Heart left ventricle (tissue), 13 donors: ENCODE data around the gene THADA.

Experiments used
- POLR2A ChIP-seq, 2 donors: fragments of 450-650 bp; IDR thresholded peaks; one replicate each; pipeline ENCODE4 v1.6.1; 2017; ENCODE audit warnings: antibody characterized with exemption in 2 of 2, mild to moderate bottlenecking in 2 of 2, moderate library complexity in 2 of 2
- TF ChIP-seq, protein P1 (sequence below), 12 donors: fragments of 200-600 bp; sonication (generic) in 4 of 12; IDR thresholded peaks; one replicate each; pipeline versions ENCODE4 v1.5.0 to v1.8.0; 2018 to 2022; ENCODE audit warnings: antibody characterized with exemption in 12 of 12, mild to moderate bottlenecking in 5 of 12
- donor health status: ischemic (EF 13 %, LVEDD 7.1; RV severe dilation, severe dysfunction).
- donor health status: DM: no; HTN: yes; CAD: no.
- donor health status: DM: no; HTN: no; CAD: no.
- donor health status: ischemic (EF 25% LVEDD 6.9; RV normal size, moderate dysfunction).
- donor health status: ischemic (EF 25% LVEDD 5.7; RV mildly dilated, moderate dysfunction).
- donor health status: ischemic (EF 35%, LVEDD 5.7; RV mildly dilated, moderate dysfunction).
- donor health status: nonischemic (EF 11% LVEDD 7.7; RV severe dilation, severe dysfunction).
- donor health status: DM: yes; HTN: yes; CAD: no.
- donor health status: PGD.
- donor health status: ischemic (EF 29% LVEDD 5.4; RV normal size, mild dysfunction).
- donor health status: nonischemic (EF 23%, LVEDD 6.1; RV moderate dilation, normal function).

DNA sequence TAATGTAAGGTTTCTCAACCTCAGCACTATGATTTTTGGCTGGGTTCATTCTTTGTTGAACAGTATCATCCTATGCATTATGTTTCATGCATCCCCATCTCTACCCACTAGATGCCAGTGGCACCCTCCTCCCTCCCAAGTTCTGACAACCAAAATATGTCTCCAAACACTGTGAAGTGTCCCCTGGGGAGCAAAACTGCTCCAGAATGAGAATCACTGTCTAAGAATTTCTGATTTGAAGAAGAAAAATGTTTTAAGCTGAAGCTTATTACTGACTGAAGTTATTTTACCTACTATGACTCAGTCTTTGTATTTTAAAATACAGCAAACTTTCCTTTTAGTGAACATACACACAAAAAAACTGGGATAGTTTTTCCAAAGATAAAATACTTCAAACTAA lies 3.4 kb downstream of the THADA start:
- TF ChIP-seq, protein P1, sequence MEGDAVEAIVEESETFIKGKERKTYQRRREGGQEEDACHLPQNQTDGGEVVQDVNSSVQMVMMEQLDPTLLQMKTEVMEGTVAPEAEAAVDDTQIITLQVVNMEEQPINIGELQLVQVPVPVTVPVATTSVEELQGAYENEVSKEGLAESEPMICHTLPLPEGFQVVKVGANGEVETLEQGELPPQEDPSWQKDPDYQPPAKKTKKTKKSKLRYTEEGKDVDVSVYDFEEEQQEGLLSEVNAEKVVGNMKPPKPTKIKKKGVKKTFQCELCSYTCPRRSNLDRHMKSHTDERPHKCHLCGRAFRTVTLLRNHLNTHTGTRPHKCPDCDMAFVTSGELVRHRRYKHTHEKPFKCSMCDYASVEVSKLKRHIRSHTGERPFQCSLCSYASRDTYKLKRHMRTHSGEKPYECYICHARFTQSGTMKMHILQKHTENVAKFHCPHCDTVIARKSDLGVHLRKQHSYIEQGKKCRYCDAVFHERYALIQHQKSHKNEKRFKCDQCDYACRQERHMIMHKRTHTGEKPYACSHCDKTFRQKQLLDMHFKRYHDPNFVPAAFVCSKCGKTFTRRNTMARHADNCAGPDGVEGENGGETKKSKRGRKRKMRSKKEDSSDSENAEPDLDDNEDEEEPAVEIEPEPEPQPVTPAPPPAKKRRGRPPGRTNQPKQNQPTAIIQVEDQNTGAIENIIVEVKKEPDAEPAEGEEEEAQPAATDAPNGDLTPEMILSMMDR (IDR thresholded peaks at IDR 0.05): no peak
- TF ChIP-seq POLR2A (IDR thresholded peaks at IDR 0.05): no peak
